Thyroid gland (tissue), 4 donors: Measurements from ENCODE around the gene TCF21.

Source experiments
- POLR2A ChIP-seq, 2 donors: fragments of 450-650 bp; IDR thresholded peaks; one replicate each; pipeline ENCODE4 v1.6.1; 2017; ENCODE audit warnings: antibody characterized with exemption in 2 of 2, mild to moderate bottlenecking in 2 of 2, moderate library complexity in 1 of 2
- TF ChIP-seq, protein P1 (sequence below), 6 experiments: fragments of 200-600 bp in 3 of 6; fragments of 450-650 bp in 3 of 6; sonication (generic) in 3 of 6; IDR thresholded peaks; one replicate each; pipeline ENCODE4 v1.5.1; 2016 to 2019; ENCODE audit warnings: antibody characterized with exemption in 6 of 6, mild to moderate bottlenecking in 2 of 6, inconsistent platforms in 1 of 6, moderate library complexity in 1 of 6

DNA sequence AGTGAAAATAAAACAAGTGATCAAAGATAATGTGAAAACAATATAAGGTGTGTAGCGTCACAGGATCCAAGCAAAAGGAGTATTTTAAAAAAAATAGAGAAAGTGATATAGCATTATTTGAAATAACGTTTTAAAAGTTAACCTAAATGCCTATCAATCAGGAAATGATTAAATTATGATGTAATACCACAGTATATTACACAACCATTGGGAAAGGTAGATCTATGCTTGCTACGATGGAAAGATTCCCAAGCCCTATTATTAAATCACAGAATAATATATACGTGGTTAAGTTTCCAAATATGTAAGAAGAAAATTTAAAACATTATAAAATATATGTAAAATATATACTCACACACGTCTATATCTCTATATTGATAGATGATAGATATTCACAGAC lies 15.4 kb upstream of the TCF21 start:
- TF ChIP-seq, protein P1, sequence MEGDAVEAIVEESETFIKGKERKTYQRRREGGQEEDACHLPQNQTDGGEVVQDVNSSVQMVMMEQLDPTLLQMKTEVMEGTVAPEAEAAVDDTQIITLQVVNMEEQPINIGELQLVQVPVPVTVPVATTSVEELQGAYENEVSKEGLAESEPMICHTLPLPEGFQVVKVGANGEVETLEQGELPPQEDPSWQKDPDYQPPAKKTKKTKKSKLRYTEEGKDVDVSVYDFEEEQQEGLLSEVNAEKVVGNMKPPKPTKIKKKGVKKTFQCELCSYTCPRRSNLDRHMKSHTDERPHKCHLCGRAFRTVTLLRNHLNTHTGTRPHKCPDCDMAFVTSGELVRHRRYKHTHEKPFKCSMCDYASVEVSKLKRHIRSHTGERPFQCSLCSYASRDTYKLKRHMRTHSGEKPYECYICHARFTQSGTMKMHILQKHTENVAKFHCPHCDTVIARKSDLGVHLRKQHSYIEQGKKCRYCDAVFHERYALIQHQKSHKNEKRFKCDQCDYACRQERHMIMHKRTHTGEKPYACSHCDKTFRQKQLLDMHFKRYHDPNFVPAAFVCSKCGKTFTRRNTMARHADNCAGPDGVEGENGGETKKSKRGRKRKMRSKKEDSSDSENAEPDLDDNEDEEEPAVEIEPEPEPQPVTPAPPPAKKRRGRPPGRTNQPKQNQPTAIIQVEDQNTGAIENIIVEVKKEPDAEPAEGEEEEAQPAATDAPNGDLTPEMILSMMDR (IDR thresholded peaks at IDR 0.05), result no peak
- no peak for TF ChIP-seq POLR2A (IDR thresholded peaks at IDR 0.05)
